ENCODE measurements around the gene PEX5L. TPM values are rescaled to one million over a fixed set of nuclear protein-coding genes. Genes with fewer than 3 reads are reported as not detected.

PEX5L gene
- total RNA-seq, 2 experiments from 2014 or later = not detected

DNA sequence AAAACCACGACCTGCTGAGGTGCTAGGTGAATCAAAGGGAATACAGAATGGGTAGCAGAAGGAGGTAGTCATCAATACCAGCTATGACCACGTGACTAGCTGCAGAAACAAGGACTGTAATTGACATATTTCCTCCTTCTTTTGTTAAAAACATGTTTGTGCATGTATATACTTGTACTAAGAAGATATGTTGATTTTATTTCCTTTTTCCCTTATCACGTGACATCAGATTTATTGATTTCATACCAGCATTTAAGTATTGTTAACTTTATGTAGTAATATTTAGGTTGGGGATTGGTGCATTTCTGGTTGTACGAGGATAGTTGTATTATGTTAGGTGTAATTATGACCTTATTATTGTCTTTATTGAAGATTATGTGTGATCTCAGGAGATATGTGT, 36.2 kb downstream of the PEX5L start:
- ChIA-PET POLR2A (no interaction called here), CTCF (no interaction called here)
- no peaks in the 10 kb centered on the region for H3K36me3 Mint-ChIP-seq (ENCODE audit: low read depth)
- intact Hi-C loops (cut with micrococcal nuclease) = no loop called here
- DNase-seq (no peak), ATAC-seq (no peak)
- no peaks in the 10 kb centered on the region for H3K4me1 Mint-ChIP-seq (ENCODE audit: low read depth)
- no peak overlapping the region for H3K27ac Mint-ChIP-seq
- no peaks in the 10 kb centered on the region for H3K27me3 Mint-ChIP-seq
- TF ChIP-seq, protein P1, sequence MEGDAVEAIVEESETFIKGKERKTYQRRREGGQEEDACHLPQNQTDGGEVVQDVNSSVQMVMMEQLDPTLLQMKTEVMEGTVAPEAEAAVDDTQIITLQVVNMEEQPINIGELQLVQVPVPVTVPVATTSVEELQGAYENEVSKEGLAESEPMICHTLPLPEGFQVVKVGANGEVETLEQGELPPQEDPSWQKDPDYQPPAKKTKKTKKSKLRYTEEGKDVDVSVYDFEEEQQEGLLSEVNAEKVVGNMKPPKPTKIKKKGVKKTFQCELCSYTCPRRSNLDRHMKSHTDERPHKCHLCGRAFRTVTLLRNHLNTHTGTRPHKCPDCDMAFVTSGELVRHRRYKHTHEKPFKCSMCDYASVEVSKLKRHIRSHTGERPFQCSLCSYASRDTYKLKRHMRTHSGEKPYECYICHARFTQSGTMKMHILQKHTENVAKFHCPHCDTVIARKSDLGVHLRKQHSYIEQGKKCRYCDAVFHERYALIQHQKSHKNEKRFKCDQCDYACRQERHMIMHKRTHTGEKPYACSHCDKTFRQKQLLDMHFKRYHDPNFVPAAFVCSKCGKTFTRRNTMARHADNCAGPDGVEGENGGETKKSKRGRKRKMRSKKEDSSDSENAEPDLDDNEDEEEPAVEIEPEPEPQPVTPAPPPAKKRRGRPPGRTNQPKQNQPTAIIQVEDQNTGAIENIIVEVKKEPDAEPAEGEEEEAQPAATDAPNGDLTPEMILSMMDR (IDR thresholded peaks at IDR 0.05) = no peak
- H3K9me3 Mint-ChIP-seq = peaks cover 1% of the 10 kb centered on the region
- no peak overlapping the region for H3K4me3 Mint-ChIP-seq

GRCh38 chr3:179995406-179995805, 41.3 kb downstream of the PEX5L start:
- ChIA-PET POLR2A (no interaction called here), CTCF (no interaction called here)

GRCh38 chr3:179991883-179992282, 44.9 kb downstream of the PEX5L start:
- TF ChIP-seq, protein P1 (IDR thresholded peaks at IDR 0.05) = no peak
- CTCF ChIA-PET = interaction anchor here (1.3 kb wide), 1 partner anchor 21 kb away, joined by 3 read pairs; no protein-coding TSS in a partner anchor
- DNase-seq = no peak
- intact Hi-C loops (cut with micrococcal nuclease) = no loop called here
- POLR2A ChIA-PET = no interaction called here
- Mint-ChIP-seq H3K36me3 (ENCODE audit: low read depth) (no peaks in the 10 kb centered on the region), H3K27ac (no peak overlapping the region), H3K27me3 (peaks cover 1% of the 10 kb centered on the region), H3K9me3 (no peaks in the 10 kb centered on the region), H3K4me1 (ENCODE audit: low read depth) (no peaks in the 10 kb centered on the region), H3K4me3 (no peak overlapping the region)
- no peak for ATAC-seq

More at GRCh38 chr3:179995406-179995805, 41.3 kb downstream of the PEX5L start:
- ATAC-seq (no peak), DNase-seq (no peak)
- H3K36me3 Mint-ChIP-seq (ENCODE audit: low read depth) = no peaks in the 10 kb centered on the region
- H3K27ac Mint-ChIP-seq = no peak overlapping the region
- H3K4me1 Mint-ChIP-seq (ENCODE audit: low read depth) = no peaks in the 10 kb centered on the region
- H3K4me3 Mint-ChIP-seq = no peak overlapping the region
- peaks cover 1% of the 10 kb centered on the region for H3K9me3 Mint-ChIP-seq
- TF ChIP-seq, protein P1 (IDR thresholded peaks at IDR 0.05) = no peak
- H3K27me3 Mint-ChIP-seq = no peaks in the 10 kb centered on the region
- intact Hi-C loops (cut with micrococcal nuclease) = no loop called here

DNA sequence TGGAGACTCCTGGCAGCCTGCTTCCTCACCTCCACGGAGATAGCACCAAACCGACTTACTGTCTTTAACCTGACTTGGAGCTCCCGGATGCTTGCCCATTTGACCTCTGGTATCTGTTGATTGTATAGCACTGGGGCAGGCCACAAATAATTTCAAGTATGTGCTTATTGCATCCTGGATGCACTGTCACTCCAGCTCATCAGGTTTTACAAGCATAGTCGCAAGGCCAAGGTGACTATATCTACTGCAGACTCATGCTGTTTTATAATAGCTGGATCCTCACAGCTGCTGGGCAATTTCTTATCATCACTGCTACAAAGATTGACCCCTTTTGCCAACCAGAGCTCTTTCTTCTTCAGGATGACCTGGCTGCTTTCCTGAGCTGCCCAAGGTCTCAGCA, 45.6 kb downstream of the PEX5L start:
- POLR2A ChIA-PET = no interaction called here
- H3K36me3 Mint-ChIP-seq (ENCODE audit: low read depth) = no peaks in the 10 kb centered on the region
- H3K9me3 Mint-ChIP-seq = no peaks in the 10 kb centered on the region
- TF ChIP-seq, protein P1 (IDR thresholded peaks at IDR 0.05) = no peak
- no peak for ATAC-seq
- DNase-seq = no peak
- intact Hi-C loops (cut with micrococcal nuclease) = no loop called here
- H3K4me3 Mint-ChIP-seq = no peak overlapping the region
- CTCF ChIA-PET = interaction anchor here (1.3 kb wide), 1 partner anchor 20 kb away, joined by 3 read pairs; no protein-coding TSS in a partner anchor
- H3K4me1 Mint-ChIP-seq (ENCODE audit: low read depth) = no peaks in the 10 kb centered on the region
- H3K27me3 Mint-ChIP-seq = peaks cover 1% of the 10 kb centered on the region
- H3K27ac Mint-ChIP-seq = no peak overlapping the region

- Mint-ChIP-seq H3K4me1 (ENCODE audit: low read depth) (no peaks in the 10 kb centered on the region), H3K9me3 (no peaks in the 10 kb centered on the region), H3K27me3 (peaks cover 2% of the 10 kb centered on the region), H3K36me3 (ENCODE audit: low read depth) (no peaks in the 10 kb centered on the region), H3K27ac (no peak overlapping the region), H3K4me3 (no peak overlapping the region)
- intact Hi-C loops (cut with micrococcal nuclease) = no loop called here
- CTCF ChIA-PET = no interaction called here
- TF ChIP-seq, protein P1 (IDR thresholded peaks at IDR 0.05) = no peak
- DNase-seq = no peak
- no peak for ATAC-seq
- POLR2A ChIA-PET = no interaction called here
These were observed 55.1 kb downstream of the PEX5L start for GRCh38 chr3:179981646-179982045.

Measured in activated CD8-positive, alpha-beta T cell treated with anti-CD3 and anti-CD28 coated beads for 36 hours (primary cell).